ENCODE measurements around the gene YY2. TPM values are rescaled to one million over a fixed set of nuclear protein-coding genes. Genes with fewer than 3 reads are reported as not detected.

The YY2 gene
- total and polyA plus RNA-seq, 2 donors (not counting 1 experiment from before 2014, with no cell fraction given), result 1.5 to 2.8 TPM

DNA sequence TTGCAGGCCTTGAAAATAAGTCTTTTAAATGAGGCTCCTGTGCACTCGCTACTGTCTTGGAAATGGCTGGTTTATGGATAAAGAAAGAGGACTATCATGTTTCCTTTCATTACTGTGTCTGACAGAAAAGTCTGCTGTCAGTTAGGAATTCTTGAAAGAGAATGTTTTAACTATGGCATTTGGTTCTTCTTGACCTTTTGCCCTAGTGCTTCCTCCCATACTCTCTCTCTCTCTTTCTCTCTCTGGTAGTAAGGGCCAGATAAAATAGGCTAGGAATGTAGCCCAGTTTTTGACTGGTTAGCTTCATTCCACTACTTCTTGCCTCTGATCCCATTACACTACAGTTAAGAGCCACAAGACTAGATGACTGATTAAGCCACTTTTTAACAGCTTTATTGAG, 29.8 kb downstream of the YY2 start:
- Histone ChIP-seq H3K27me3 (ENCODE audit: control insufficient read depth, insufficient read depth, low read length) (no peaks in the 10 kb centered on the region), H2AFZ (ENCODE audit: low read length) (no peak overlapping the region), H3K4me2 (ENCODE audit: extremely low read depth, insufficient read depth, low read length) (no peak overlapping the region), H3K4me1 (ENCODE audit: control insufficient read depth, extremely low read depth, insufficient read depth, low read length) (peaks cover 2% of the 10 kb centered on the region), H4K20me1 (ENCODE audit: control insufficient read depth, extremely low read depth, insufficient read depth, low read length) (no peaks in the 10 kb centered on the region), H3K9ac (ENCODE audit: insufficient read depth, low read length) (no peak overlapping the region), H3K36me3 (ENCODE audit: control insufficient read depth, insufficient read depth, low read length) (no peaks in the 10 kb centered on the region), H3K79me2 (ENCODE audit: control insufficient read depth, insufficient read depth, low read length) (no peaks in the 10 kb centered on the region), H3K9me3 (ENCODE audit: control insufficient read depth, insufficient read depth, low read depth, low read length) (no peaks in the 10 kb centered on the region), H3K27ac (ENCODE audit: insufficient read depth, low read length) (no peak overlapping the region), H3K4me3 (replicated peaks in 1 of 4; ENCODE audit: control extremely low read depth in 1 of 4, insufficient read depth in 1 of 4, low read depth in 3 of 4, low read length in 4 of 4) (no peak overlapping the region)
- TF ChIP-seq EZH2 (IDR thresholded peaks at IDR 0.05; ENCODE audit: low read length, missing control alignments), result no peak
- TF ChIP-seq, protein P1, sequence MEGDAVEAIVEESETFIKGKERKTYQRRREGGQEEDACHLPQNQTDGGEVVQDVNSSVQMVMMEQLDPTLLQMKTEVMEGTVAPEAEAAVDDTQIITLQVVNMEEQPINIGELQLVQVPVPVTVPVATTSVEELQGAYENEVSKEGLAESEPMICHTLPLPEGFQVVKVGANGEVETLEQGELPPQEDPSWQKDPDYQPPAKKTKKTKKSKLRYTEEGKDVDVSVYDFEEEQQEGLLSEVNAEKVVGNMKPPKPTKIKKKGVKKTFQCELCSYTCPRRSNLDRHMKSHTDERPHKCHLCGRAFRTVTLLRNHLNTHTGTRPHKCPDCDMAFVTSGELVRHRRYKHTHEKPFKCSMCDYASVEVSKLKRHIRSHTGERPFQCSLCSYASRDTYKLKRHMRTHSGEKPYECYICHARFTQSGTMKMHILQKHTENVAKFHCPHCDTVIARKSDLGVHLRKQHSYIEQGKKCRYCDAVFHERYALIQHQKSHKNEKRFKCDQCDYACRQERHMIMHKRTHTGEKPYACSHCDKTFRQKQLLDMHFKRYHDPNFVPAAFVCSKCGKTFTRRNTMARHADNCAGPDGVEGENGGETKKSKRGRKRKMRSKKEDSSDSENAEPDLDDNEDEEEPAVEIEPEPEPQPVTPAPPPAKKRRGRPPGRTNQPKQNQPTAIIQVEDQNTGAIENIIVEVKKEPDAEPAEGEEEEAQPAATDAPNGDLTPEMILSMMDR (conservative IDR thresholded peaks at IDR 0.05 in 1 of 2, IDR thresholded peaks at IDR 0.05 in 1 of 2; ENCODE audit: low read depth in 1 of 2, low read length in 2 of 2), result no peak
- peak; percentile 29 to 69 for DNase-seq (ENCODE audit: low read depth in 2 of 2)

DNA sequence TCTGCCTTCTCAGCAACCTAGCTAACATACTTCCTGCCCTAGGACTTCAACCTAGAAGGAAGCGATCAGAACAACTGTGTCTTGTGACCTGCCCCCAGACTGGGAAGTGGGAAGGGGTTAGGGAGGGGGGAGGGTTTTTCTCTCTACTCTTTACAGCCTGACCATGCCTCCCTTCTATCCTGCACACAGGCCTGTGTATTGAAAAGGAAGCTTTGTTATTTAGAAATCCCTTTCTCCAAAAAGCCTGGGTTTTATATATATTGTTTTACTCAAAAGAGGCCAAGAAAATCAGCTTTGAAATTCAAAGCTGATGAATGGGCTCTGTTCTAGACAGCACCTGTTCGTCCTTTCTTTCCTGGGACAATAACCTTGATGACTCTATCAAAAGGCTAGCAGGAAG, 49.5 kb downstream of the YY2 start:
- no peak overlapping the region for H3K4me3 ChIP-seq (replicated peaks in 1 of 4; ENCODE audit: control extremely low read depth in 1 of 4, insufficient read depth in 1 of 4, low read depth in 3 of 4, low read length in 4 of 4)
- no peak overlapping the region for H3K4me2 ChIP-seq (ENCODE audit: extremely low read depth, insufficient read depth, low read length)
- H3K27ac ChIP-seq (ENCODE audit: insufficient read depth, low read length), result no peak overlapping the region
- H3K36me3 ChIP-seq (ENCODE audit: control insufficient read depth, insufficient read depth, low read length), result no peaks in the 10 kb centered on the region
- no peaks in the 10 kb centered on the region for H3K4me1 ChIP-seq (ENCODE audit: control insufficient read depth, extremely low read depth, insufficient read depth, low read length)
- no peaks in the 10 kb centered on the region for H3K79me2 ChIP-seq (ENCODE audit: control insufficient read depth, insufficient read depth, low read length)
- DNase-seq (ENCODE audit: low read depth in 2 of 2), result no peak
- no peaks in the 10 kb centered on the region for H3K27me3 ChIP-seq (ENCODE audit: control insufficient read depth, insufficient read depth, low read length)
- no peaks in the 10 kb centered on the region for H3K9me3 ChIP-seq (ENCODE audit: control insufficient read depth, insufficient read depth, low read depth, low read length)
- no peaks in the 10 kb centered on the region for H4K20me1 ChIP-seq (ENCODE audit: control insufficient read depth, extremely low read depth, insufficient read depth, low read length)
- no peak overlapping the region for H3K9ac ChIP-seq (ENCODE audit: insufficient read depth, low read length)
- no peak for TF ChIP-seq EZH2 (IDR thresholded peaks at IDR 0.05; ENCODE audit: low read length, missing control alignments)
- TF ChIP-seq, protein P1 (conservative IDR thresholded peaks at IDR 0.05 in 1 of 2, IDR thresholded peaks at IDR 0.05 in 1 of 2; ENCODE audit: low read depth in 1 of 2, low read length in 2 of 2), result no peak
- H2AFZ ChIP-seq (ENCODE audit: low read length), result no peak overlapping the region

DNA sequence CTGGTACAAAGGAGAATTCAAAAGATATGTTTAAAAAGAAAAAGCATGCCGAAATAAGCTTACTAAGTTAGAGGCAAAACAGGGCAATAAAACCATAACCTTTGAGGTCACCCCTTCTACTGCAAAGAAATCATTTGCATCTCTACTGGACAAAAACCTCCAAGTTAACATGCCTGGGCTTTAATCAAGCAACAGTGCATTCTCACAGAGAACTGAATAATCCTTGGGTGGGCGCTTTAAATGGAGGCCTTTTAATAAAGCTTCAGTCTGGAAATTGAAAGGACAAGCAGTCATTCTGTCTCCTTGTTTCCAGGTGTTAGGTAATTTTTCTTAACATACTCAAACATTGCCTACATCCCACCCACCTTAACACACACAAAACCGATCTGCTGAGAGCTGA, 50.2 kb downstream of the YY2 start:
- H3K27me3 ChIP-seq (ENCODE audit: control insufficient read depth, insufficient read depth, low read length), result no peaks in the 10 kb centered on the region
- TF ChIP-seq EZH2 (IDR thresholded peaks at IDR 0.05; ENCODE audit: low read length, missing control alignments), result no peak
- TF ChIP-seq, protein P1 (conservative IDR thresholded peaks at IDR 0.05 in 1 of 2, IDR thresholded peaks at IDR 0.05 in 1 of 2; ENCODE audit: low read depth in 1 of 2, low read length in 2 of 2), result no peak
- no peaks in the 10 kb centered on the region for H4K20me1 ChIP-seq (ENCODE audit: control insufficient read depth, extremely low read depth, insufficient read depth, low read length)
- no peak overlapping the region for H3K4me2 ChIP-seq (ENCODE audit: extremely low read depth, insufficient read depth, low read length)
- no peaks in the 10 kb centered on the region for H3K4me1 ChIP-seq (ENCODE audit: control insufficient read depth, extremely low read depth, insufficient read depth, low read length)
- H3K4me3 ChIP-seq (replicated peaks in 1 of 4; ENCODE audit: control extremely low read depth in 1 of 4, insufficient read depth in 1 of 4, low read depth in 3 of 4, low read length in 4 of 4), result no peak overlapping the region
- H3K9me3 ChIP-seq (ENCODE audit: control insufficient read depth, insufficient read depth, low read depth, low read length), result no peaks in the 10 kb centered on the region
- H3K27ac ChIP-seq (ENCODE audit: insufficient read depth, low read length), result no peak overlapping the region
- no peak for DNase-seq (ENCODE audit: low read depth in 2 of 2)
- H2AFZ ChIP-seq (ENCODE audit: low read length), result no peak overlapping the region
- H3K9ac ChIP-seq (ENCODE audit: insufficient read depth, low read length), result no peak overlapping the region
- no peaks in the 10 kb centered on the region for H3K79me2 ChIP-seq (ENCODE audit: control insufficient read depth, insufficient read depth, low read length)
- H3K36me3 ChIP-seq (ENCODE audit: control insufficient read depth, insufficient read depth, low read length), result no peaks in the 10 kb centered on the region

All from fibroblast of lung (primary cell).